Embryonic facial prominence (tissue), 1 donor: ENCODE measurements around the gene BEND2.
"Not testable (repeated sequence)": the region's sequence is repeated elsewhere in the genome, so short reads cannot be mapped to it uniquely, and the experiment has no call there.

ENCODE experiments used
- DNase-seq: peaks from one replicate; pipeline ENCODE4 v3.0.0-alpha.2; 2016; ENCODE audit errors: extremely low spot score

BEND2 gene

DNA sequence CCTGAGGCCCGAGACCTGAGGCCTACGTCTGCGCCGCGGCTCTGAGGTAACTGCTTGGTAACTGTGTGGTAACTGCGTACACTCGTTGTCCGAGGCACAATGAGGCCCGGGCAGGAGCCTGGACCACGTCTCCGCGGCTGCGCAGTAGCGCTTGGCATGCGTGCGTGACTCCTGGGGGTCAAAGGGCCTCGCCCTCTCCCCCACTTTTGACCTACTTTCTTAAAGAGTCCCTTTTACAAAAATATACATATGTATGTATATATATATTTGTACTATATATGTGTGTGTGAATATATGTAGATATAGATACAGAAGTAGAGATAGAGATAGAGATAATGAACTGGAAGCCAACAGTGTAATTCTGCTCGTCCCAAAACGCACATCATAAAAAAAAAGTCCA lies at the start of gene BEND2:
Gene BEND2, minus strand, starts transcription at position 101 of the 400 bp plus-strand sequence. CDS start 136 bp downstream, outside the sequence.
- DNase-seq = no peak

DNA sequence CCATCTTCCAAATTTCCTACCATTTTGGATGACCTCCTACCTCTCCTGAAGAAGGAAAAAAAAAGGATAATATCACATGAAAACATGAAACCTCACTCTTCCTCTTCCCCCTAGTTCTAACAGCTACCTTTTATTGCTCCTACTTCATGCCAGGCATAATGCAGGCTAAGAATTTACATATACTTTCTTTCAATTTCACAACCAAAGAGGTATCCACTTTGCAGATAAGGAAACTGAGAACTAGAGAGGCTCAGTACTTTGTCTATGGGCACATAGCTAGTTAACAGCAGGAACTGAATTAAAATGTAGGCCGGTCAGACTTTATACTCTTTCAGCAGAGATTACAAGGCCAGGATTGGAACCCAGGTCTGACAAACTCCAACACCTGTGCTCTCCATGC lies 34.4 kb upstream of the BEND2 start:
- DNase-seq = no peak

DNA sequence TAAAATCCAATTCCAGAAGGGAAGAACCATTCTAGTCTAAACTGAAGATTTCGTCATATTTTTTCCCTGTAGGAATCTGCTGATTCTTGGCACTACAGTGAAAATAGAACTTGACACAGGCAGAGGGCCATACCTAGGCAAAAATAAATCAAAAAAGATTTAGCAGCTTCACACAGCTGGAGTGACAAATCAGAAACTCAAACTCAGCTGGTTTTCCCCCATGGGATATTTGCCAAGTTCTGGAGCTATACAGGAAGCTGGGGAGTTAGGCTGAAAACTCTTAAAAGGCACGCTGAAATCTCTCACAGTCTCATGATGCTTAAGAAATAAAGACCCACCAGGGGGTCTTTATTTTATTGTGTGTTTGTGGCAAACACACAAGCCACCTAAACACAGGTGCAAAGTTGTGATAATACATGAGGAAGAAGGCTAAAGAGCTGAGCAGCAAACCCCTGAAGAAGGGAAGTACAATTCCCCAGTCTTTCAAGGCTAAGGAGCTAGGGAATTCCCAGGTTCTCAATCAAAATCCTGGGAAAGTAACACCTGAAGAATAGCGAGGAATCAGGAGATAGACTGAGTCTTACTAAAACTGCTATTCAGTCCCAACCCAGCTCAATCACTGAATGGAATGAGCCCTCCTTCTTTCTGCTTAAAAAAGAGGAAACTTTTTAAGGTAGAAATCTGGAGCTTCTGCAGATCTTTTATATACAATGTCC lies 32.1 kb upstream of the BEND2 start:
- DNase-seq = no peak

DNA sequence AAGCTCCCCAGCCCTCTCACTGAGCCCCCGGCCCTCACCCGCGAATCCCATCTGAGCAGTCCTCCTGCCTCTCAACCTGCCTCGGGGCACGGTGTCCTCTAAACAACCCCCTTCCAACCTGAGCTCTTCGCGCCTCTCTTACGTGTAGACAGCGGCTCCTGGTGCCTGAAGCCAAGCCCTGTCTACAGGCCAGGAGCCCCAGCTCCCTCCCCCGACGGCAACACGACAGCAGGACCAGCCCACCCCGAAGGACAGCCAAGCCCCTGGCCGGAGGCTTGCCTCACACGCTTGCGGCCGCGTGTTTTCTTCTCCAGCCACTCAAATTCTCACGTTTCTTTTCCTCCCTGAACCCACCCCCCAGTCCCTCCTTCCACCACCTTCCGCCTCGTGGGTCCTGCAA lies 9.0 kb upstream of the BEND2 start:
- DNase-seq = not testable (repeated sequence)

DNA sequence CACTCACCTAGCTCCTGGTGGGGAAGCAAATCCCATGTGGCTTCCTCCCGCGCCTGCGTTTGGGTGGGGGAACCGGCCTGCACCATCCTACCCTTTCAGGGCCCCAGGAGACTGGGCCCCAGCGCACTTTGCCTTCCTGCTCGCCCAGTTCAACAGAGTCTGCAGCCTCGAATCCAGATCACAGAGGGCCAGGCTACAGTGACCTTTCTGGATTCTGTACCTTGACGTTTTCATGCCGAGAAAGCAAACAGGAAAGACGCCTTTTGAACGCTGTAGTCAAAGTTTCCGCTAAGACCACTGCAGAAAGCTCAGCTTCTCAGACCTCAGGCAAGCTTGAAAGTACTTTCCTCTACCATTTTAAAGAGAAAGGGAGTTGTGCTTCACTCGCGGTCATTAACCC lies 7.4 kb upstream of the BEND2 start:
- DNase-seq = no peak

DNA sequence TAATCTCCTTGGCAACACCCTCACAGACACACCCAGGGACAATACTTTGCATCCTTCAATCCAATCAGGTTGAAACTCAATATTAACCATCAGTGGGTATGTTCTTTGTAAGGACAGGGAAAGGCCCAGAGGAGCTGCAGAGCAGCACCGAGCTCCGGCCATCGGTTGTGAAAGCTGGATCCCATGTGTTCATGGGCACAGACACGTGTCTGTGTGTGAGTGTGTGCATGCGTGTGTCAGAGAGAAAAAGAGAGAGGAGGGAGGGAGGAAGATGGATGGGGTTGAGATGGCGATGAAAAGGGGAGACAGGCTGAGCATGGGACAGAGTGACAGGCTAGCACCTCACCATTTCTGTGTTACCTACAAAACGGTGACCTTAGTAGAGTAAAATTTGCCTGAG lies 6.8 kb upstream of the BEND2 start:
- DNase-seq = no peak

DNA sequence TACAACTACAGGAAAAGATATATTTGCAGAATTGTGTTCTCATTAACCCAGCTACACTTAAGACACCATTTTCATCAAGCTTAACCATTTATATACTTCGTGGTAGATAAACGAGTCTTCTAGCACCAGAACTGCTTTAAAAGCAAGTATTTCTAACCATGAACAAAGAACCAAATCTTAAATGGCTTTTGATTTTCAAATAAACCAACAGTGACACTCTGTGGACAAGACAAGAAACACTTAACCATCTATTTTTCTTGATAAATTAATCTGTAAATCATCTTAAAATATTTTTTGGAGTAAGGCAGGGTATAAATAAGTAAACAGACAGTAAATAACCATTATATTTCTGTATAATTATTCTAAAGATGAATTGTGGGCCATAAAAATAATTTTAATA lies 10.2 kb downstream of the BEND2 start:
- DNase-seq = no peak

DNA sequence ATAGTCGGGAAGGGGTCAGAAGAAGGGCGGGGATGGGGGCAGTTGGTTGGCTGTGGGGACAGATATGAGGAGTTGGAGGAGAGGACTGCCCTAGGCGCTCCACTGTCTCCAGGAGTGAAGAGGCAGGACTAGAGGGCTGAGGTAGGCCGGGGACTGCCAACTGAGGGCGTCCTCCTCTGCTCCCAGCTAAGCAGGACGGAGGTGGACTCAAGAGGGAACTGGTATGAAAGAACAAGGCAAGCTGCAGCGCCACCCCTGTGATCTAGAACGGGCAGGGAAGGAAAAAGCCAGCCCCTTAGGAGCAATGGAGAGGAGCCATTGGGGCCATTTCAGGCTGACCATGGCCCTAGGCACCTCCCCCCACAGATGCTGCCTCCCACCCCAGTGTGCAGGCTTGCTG lies 14.0 kb downstream of the BEND2 start:
- no peak for DNase-seq

DNA sequence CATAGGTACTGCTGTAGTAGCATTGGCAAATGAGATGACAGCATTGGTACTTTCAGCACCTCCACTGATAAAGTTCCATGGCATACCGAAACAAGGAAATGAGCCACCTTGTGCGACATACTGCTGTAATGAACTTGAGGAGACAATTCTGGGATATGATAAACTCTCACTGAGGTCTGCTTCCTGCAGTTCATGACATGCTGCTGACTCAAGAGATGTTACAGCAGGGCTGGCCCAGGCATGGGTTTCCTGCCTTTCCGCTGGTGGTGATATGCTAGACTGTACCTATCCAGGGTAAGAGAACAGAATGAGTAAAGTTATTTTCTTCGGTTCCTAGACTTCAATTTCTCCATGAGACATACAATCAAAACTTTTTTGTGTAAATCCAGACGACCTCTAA lies 17.1 kb downstream of the BEND2 start:
- no peak for DNase-seq

DNA sequence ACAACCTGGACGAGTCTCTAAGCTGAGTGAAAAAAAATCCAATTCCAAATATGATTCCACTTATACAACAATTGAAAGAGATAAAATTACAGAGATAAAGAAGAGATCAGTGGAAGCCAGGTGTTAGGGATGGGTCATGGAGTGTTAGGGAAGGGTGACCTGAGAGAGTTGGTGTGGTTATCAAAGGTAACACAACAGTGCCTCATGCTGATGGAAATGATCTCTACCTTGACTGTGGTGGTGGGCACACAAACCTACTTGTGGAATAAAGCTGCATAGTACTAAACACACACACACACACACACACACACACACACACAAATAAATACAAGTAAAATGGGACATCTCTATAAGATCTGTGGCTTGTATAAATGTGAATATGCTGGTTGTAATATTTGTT lies 26.0 kb downstream of the BEND2 start:
- DNase-seq = no peak

DNA sequence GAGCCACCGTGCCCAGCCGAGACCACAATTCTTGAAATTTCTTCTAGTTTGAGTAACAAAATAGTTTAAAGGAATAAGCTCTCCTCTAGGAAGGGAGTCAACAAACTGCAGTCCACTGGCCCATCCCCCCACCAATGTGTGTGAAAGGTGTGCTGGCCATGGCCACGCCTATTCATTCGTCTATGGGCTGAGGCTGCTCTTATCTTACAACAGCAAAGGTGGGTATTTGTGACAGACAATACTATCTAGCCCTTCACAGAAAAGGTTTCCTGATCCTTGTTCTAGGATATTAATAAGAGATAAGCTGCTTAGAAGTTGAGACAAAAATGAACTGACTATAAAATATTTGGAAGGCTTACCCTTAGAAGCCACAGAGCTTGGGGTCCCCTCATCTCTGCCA lies 41.2 kb downstream of the BEND2 start:
- DNase-seq = no peak

DNA sequence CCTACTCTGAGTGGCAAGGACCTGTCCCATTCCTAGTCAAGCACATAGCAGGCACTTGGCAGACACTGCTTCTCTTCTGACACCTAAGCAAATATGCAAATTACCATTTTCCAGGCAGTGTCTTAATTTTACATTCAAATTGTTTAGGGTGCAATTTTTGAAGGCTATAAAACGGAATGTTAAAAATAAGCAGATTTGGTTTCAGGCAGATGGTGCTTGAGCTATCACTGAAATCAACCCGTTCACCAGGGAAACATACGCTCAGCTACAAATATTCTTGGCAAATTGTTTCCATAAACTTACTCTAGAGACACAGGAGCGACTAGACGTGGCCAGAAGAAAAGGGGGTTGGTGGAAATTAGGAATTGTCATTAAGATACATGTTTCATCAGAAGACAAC lies 45.7 kb downstream of the BEND2 start:
- DNase-seq = no peak

DNA sequence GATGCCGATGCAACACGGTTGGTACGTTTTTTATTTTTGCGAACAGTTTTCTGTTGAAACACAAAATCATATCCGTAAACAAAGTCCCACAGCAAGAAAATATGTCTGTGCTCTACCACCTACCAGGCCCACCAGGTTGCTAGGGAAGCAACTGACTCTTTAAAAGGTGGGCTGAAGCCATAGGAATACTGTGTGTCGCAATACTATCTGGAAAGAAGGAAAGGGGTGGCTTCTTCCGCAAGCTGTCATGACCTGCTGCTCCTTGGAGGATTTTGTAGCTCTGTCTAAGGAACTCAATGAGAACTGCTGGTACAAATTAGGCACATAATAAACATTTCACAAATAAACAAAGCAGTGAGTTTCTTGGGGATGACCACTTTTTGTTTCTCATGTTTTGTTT lies 46.5 kb downstream of the BEND2 start:
- no peak for DNase-seq

DNA sequence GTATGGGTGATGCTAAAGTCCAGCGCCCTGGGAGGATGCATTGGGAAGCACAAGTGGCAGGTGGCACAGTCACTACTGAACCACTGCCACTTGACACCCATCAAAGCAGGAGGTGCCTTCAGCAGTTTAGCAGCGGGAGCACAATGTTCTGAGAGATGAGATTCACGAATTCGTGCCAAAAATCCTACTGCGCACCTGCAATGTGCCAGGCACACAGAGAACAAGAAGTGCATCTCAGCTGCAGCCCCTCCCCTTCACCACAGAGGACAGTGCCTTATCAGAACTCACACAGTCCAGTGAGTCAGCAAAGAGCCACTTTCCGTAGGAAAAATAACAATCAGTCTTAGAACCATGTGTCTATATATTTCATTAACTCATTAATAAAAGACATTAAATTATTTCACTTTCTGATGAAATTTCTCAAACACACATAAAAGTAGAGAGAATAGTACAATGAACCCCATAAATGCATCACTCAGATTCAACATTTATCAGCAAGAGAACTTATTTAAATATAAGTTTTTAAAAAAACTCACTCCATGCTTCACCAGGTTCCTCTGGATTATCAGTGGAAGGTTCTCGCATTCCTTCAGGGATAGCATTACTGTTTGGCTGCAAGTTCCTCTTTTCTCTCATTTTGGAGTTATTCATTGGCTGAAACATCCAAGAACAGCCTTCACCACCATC lies 47.0 kb downstream of the BEND2 start:
- no peak for DNase-seq

DNA sequence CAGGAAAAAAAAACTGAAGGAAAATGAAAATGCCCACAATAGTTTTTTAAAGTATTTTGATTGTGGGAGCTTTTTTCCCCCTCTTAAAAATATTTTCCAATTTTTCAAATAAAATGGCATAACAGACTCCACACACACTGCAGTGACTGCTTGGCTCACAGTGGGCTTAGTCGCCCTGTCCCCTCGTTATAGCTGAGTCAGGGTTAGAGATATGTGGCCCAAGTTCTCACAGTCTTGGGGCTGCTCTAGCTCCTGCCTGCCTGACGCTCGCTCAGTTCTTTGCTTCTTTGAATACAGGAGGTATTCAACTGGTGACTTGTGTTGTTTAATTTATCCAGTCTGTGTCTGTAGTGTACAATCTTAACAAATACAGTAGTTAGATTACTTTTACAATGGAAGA lies 47.7 kb downstream of the BEND2 start:
- DNase-seq = no peak

DNA sequence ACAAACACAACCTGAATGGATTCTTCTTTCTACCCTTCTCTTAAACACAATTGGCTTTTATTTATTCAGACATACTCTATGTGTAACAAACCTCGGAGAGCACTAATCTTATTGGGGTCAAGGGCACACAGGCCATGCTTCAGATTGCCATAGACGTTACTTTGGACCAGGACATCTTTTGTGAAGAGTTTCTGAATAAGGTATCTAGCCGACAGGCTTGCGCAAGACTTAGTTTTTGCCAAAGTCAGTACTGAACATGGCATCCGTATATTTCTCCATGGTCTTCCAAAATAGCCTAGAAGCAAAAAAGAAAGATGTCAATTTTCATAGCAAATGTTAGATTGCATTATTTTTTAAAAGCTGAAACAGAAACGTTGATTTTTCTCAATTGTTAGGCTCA lies 49.8 kb downstream of the BEND2 start:
- DNase-seq = no peak

DNA sequence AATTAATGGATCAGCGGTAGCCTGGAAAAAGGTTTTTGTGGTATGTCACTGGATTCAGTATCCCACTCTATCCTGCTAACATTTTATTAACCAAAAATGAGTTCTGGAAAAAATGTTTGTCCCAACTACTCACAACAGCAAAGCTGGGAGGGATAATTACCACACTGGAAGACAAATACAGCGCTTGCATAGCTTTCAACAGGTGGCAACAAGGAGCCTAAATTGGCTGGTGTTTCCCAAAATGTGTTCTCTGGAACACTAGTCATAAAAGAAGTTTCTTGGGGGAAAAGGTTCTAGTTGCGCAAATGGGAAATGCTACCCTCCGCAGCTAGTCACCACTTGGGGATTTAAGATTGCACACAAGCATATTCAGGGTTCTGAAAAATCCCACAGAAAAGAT lies 54.6 kb downstream of the BEND2 start:
- DNase-seq = no peak

DNA sequence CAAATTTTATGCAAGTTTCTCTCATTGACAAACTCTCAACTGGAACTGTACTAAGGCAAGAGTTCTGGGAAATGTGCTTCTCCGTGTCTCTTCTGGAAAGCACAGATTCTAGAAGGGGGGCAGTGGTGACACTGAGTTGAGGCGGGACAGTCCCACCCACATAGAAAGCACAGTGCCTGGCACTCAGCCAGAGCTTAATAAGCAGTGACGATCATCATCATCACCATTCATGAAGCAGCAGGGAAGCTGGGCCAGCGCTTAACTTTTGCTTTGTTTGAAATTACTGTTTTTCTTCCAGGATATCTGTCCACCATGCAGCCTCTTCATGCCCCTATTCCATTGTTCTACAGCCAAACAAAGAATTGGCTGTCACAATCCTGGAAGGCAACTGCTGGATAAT lies 60.3 kb downstream of the BEND2 start:
- no peak for DNase-seq

DNA sequence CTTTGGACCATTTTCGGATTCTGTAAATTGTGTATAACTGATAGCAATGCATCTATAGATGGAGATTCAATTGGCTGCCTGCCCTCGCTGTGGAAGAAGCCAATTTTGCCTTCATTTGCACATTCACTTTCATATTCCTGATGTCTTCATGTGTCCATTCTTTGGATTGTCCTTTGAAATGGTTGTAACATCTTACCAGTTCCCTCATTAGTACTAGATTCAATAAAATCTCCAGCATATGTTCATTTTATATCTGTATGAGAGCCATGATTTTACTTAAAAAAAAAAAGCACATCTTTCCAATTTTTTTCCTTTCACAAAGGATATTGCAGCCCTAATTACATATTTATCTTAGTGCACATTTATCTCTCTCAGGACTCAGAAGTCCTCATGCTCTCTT lies 61.7 kb downstream of the BEND2 start:
- no peak for DNase-seq

DNA sequence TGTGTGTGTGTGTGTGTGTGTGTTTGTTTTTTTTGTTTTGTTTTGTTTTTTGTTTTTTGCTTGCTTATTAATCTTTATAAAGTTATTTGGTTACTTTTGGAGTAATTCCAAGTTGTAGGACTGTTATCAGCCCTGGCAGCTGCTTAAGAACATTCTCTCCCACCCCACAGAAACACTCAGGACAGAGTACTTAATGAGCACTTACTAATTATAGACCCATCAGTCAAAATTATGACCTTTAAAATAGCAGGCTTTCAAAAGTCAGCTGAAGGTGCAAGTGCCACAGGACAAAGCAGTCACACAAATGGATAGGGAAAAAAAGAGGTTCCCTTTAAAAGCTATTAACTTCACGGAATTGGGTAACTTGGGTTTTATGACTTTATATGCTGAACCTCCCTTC lies 69.0 kb downstream of the BEND2 start:
- no peak for DNase-seq

DNA sequence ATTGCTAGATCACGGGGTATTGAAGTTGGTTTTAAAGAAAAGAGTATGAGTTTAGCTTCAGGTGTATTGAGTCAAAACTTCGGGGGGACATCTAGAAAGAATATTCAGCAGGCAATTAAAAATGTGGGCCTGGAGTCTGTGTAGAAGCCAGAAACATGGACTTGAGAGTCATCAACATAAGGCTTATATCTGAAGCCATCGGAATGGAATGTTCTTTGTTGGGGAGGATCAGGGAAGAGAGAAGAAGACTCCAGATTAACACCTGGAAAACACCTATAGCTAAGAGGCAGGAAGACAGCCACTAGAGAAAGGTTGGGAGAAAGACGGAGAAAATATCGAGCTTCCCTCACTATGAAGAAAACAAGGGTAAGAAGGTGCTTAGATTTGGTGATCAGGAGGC lies 69.5 kb downstream of the BEND2 start:
- no peak for DNase-seq

DNA sequence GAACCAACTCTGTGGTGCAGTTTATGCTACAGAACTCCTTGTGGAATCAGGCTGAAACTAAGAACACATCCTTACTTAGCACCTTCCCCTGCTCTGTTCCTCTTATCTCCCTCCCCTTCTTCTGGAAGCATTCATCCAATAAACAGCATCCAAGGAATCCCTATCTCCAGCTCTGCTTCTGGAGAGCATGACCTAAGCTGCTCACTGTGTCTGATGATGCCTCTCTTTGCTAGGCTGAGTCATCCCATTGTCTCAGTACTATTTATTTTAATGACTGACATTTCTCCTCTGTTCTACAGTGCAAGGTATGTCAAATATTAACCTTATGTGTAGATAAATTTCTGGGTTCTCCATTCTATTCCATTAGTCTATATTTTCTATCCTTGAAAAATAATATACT lies 71.2 kb downstream of the BEND2 start:
- no peak for DNase-seq

DNA sequence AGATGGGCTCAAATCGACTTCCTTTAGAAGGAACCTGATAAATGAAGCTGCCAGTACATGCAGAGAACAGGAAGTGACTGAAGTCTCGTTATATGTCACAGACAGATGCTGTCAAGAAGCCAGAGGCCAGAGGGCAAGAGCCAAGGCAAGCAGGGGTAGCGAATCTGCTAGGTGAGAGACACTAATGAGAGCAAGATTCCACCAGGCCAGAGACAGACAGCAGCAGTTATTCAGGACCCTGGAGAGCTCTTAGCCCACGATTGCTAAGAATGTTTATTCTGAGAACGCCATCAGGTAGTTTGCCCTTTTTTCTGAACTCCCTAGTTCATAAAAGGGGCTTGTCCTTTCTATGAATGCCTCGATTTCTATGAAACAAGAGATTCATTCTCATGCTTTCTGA lies 73.7 kb downstream of the BEND2 start:
- no peak for DNase-seq

DNA sequence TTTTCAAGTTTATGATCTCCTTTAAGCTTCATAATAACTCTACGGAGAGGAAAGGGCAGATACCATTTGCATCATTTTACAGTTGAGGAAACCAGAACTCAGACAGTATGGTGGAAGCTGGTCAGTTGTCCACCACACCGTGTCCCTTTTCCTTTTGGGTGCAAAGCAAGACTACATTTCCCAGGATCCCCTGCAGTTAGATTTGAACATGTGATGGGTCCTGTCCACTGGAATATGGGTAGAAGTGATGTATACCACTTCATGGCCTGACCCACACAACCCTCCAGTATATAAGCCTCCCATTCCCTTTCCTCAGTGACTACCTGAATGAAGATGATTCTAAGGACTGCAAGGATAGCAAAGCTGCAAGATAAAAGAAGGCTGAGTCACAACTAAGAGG lies 74.7 kb downstream of the BEND2 start:
- no peak for DNase-seq
